Gastrocnemius medialis (tissue), 4 donors: ENCODE results near the gene EYS. TPM values are rescaled to one million over a fixed set of nuclear protein-coding genes. Genes with fewer than 3 reads are reported as not detected.
"Not testable (repeated sequence)": the region's sequence is repeated elsewhere in the genome, so short reads cannot be mapped to it uniquely, and the experiment has no call there.

Source experiments
- ATAC-seq, 2 donors: fragments of 150-250 bp; one replicate each; pipeline ENCODE4 v1.9.1; 2016
- DNase-seq, 2 donors: peaks; one replicate each; pipeline ENCODE4 v3.0.0-alpha.2; 2019
- H3K27ac ChIP-seq, 4 donors: fragments of 200-600 bp; sonication (generic); 1 replicate in 1 of 4; 2 replicates in 3 of 4; pipeline ENCODE4 v1.5.1; 2016 to 2018; ENCODE audit warnings: mild to moderate bottlenecking in 2 of 4, moderate library complexity in 1 of 4
- H3K27me3 ChIP-seq, 3 donors: fragments of 200-600 bp; sonication (generic) in 2 of 3; 1 replicate in 1 of 3; 2 replicates in 2 of 3; pipeline versions ENCODE4 v1.5.1 to v1.6.0; 2016 to 2019; ENCODE audit warnings: mild to moderate bottlenecking in 1 of 3, moderate library complexity in 1 of 3
- H3K36me3 ChIP-seq, 2 donors: fragments of 200-600 bp; sonication (generic) in 1 of 2; one replicate each; pipeline ENCODE4 v1.5.1; 2017 to 2018
- H3K4me1 ChIP-seq, 2 donors: fragments of 200-600 bp; sonication (generic) in 1 of 2; one replicate each; pipeline ENCODE4 v1.5.1; 2016 to 2017; ENCODE audit warnings: mild to moderate bottlenecking in 2 of 2
- H3K4me3 ChIP-seq, 4 donors: fragments of 200-600 bp; sonication (generic) in 3 of 4; 1 replicate in 1 of 4; 2 replicates in 3 of 4; pipeline ENCODE4 v1.5.1; 2016 to 2019; ENCODE audit warnings: mild to moderate bottlenecking in 2 of 4
- H3K9me3 ChIP-seq, 3 donors: fragments of 200-600 bp; sonication (generic) in 2 of 3; 1 replicate in 1 of 3; 2 replicates in 2 of 3; pipeline ENCODE4 v1.5.1; 2016 to 2019
- POLR2A ChIP-seq, 2 donors: fragments of 450-650 bp; IDR thresholded peaks; one replicate each; pipeline ENCODE4 v1.6.1; 2017; ENCODE audit warnings: antibody characterized with exemption in 2 of 2, mild to moderate bottlenecking in 2 of 2, moderate library complexity in 2 of 2
- in situ Hi-C, 4 donors: fragments of 200-750 bp; cut with MboI; loops; one replicate each; pipeline versions ENCODE4 v1.15.0 to v1.8.0; 2017; ENCODE audit warnings: low sequenced_read_pairs in 4 of 4
- intact Hi-C: fragments of 100-400 bp; cut with DNase I; formaldehyde crosslinking; loops from one replicate; pipeline ENCODE4 v1.15.1; 2023; ENCODE audit warnings: low total_unique reads
- total RNA-seq, 4 donors: library from RNA; depleted of rRNA; stranded (reverse); fragments of >200 nt; gene quantifications; one replicate each; pipeline versions ENCODE4 v1.1.0 to v1.2.3, GENCODE V29; 2016
- TF ChIP-seq, protein P1 (sequence below), 5 experiments: fragments of 450-650 bp in 3 of 5; fragments of 200-600 bp in 2 of 5; sonication (generic) in 2 of 5; IDR thresholded peaks in 4 of 5; conservative IDR thresholded peaks in 1 of 5; 1 replicate in 4 of 5; 2 replicates in 1 of 5; pipeline ENCODE4 v1.5.1; 2016 to 2019; ENCODE audit warnings: antibody characterized with exemption in 5 of 5, mild to moderate bottlenecking in 3 of 5, moderate library complexity in 3 of 5

Gene EYS
- total RNA-seq, 4 donors from 2014 or later: 0.20 TPM; not detected in 3

GRCh38 chr6:63757826-63758225 lies 1949.2 kb downstream of the EYS start:
- no peaks in the 10 kb centered on the region for H3K36me3 ChIP-seq
- TF ChIP-seq, protein P1, sequence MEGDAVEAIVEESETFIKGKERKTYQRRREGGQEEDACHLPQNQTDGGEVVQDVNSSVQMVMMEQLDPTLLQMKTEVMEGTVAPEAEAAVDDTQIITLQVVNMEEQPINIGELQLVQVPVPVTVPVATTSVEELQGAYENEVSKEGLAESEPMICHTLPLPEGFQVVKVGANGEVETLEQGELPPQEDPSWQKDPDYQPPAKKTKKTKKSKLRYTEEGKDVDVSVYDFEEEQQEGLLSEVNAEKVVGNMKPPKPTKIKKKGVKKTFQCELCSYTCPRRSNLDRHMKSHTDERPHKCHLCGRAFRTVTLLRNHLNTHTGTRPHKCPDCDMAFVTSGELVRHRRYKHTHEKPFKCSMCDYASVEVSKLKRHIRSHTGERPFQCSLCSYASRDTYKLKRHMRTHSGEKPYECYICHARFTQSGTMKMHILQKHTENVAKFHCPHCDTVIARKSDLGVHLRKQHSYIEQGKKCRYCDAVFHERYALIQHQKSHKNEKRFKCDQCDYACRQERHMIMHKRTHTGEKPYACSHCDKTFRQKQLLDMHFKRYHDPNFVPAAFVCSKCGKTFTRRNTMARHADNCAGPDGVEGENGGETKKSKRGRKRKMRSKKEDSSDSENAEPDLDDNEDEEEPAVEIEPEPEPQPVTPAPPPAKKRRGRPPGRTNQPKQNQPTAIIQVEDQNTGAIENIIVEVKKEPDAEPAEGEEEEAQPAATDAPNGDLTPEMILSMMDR (IDR thresholded peaks at IDR 0.05 in 4 of 5, conservative IDR thresholded peaks at IDR 0.05 in 1 of 5): no peak
- TF ChIP-seq POLR2A (IDR thresholded peaks at IDR 0.05): no peak
- no peaks in the 10 kb centered on the region for H3K27me3 ChIP-seq
- in situ Hi-C loops (no loop called here), intact Hi-C loops (no loop called here)
- no peak for ATAC-seq
- no peak overlapping the region for H3K27ac ChIP-seq
- DNase-seq: no peak
- H3K4me1 ChIP-seq: peaks cover 0 to 10% of the 10 kb centered on the region in 2 donors
- H3K9me3 ChIP-seq: no peaks in the 10 kb centered on the region
- H3K4me3 ChIP-seq: no peak overlapping the region

- H3K9me3 ChIP-seq, ATAC-seq, H3K36me3 ChIP-seq, H3K27ac ChIP-seq, H3K27me3 ChIP-seq, intact Hi-C loops, DNase-seq, H3K4me3 ChIP-seq, in situ Hi-C loops: not testable (repeated sequence)
- peaks cover 0 to 10% of the 10 kb centered on the region in 2 donors for H3K4me1 ChIP-seq
Measured at GRCh38 chr6:63757275-63757674, 1949.8 kb downstream of the EYS start.

DNA sequence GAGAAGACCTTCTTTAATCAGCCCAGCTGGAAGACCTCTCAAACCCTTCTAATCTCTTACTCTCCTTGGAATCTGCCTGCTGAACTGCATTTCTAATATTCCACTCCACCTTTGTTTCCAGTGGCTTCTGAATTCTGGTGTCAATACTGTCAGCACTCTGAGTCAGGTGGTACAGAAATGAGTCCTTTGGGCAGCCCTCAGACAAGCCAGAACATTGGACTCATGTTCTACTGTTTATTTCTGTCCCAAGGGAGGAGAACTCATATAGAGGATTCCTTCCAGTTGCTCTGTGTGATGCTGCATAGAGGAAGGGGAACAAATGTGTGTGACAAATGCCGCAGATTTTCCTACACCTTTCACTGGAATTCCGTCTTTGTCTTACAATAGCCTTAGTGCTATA lies 1956.6 kb downstream of the EYS start:
- H3K9me3 ChIP-seq: no peaks in the 10 kb centered on the region
- ATAC-seq (no peak), DNase-seq (no peak)
- H3K27me3 ChIP-seq: no peaks in the 10 kb centered on the region
- no peaks in the 10 kb centered on the region for H3K4me1 ChIP-seq
- H3K27ac ChIP-seq: no peak overlapping the region
- TF ChIP-seq, protein P1 (IDR thresholded peaks at IDR 0.05 in 4 of 5, conservative IDR thresholded peaks at IDR 0.05 in 1 of 5): no peak
- TF ChIP-seq POLR2A (IDR thresholded peaks at IDR 0.05): no peak
- H3K4me3 ChIP-seq: no peak overlapping the region
- intact Hi-C loops: no loop called here
- in situ Hi-C loops: no loop called here
- H3K36me3 ChIP-seq: no peaks in the 10 kb centered on the region

GRCh38 chr6:63745784-63746183 lies 1961.2 kb downstream of the EYS start:
- Histone ChIP-seq H3K9me3 (no peaks in the 10 kb centered on the region), H3K4me1 (no peaks in the 10 kb centered on the region), H3K27ac (no peak overlapping the region), H3K36me3 (no peaks in the 10 kb centered on the region), H3K4me3 (no peak overlapping the region), H3K27me3 (no peaks in the 10 kb centered on the region)
- in situ Hi-C loops: loop anchor here in 1 of 4 donors (10.0 kb wide), 1 partner anchor 141 kb away; no protein-coding TSS in a partner anchor
- intact Hi-C loops: no loop called here
- TF ChIP-seq, protein P1 (IDR thresholded peaks at IDR 0.05 in 4 of 5, conservative IDR thresholded peaks at IDR 0.05 in 1 of 5): no peak
- TF ChIP-seq POLR2A (IDR thresholded peaks at IDR 0.05): no peak
- ATAC-seq (no peak), DNase-seq (no peak)

DNA sequence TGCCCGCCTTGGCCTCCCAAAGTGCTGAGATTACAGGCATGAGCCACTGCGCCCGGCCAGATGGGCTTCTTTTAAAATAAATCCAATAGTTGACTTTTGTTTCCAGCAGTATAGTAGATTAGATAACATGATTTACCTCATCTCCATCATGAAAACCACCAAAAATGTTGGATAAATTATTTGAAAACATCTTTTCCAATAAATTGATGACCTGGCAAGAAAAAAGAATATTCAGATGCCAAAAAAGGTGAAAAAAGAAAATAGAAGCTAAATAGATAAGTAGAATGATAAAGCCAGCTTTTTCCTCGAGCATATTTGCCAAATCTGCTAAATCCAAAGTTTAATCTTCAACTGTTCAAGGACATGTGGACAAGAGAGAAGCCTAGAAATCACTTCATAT lies 1962.2 kb downstream of the EYS start:
- no peaks in the 10 kb centered on the region for H3K27me3 ChIP-seq
- in situ Hi-C loops (loop anchor here in 1 of 4 donors (10.0 kb wide), 1 partner anchor 140 kb away; no protein-coding TSS in a partner anchor), intact Hi-C loops (no loop called here)
- no peaks in the 10 kb centered on the region for H3K9me3 ChIP-seq
- H3K27ac ChIP-seq: no peak overlapping the region
- no peak overlapping the region for H3K4me3 ChIP-seq
- no peaks in the 10 kb centered on the region for H3K4me1 ChIP-seq
- no peaks in the 10 kb centered on the region for H3K36me3 ChIP-seq
- ATAC-seq (no peak), DNase-seq (no peak)
- TF ChIP-seq, protein P1 (IDR thresholded peaks at IDR 0.05 in 4 of 5, conservative IDR thresholded peaks at IDR 0.05 in 1 of 5): no peak
- TF ChIP-seq POLR2A (IDR thresholded peaks at IDR 0.05): no peak
